Liver (tissue), 9 donors: Measurements from ENCODE around the gene FNTB. TPM values are rescaled to one million over a fixed set of nuclear protein-coding genes. Genes with fewer than 3 reads are reported as not detected.

Source experiments
- DNase-seq: peaks from one replicate; pipeline ENCODE4 v3.0.0-alpha.2; 2017; ENCODE audit warnings: low spot score
- H3K27ac ChIP-seq, 2 donors: one replicate each; pipeline ENCODE4 v1.7.0; 2013; ENCODE audit warnings: inconsistent platforms in 2 of 2, low read length in 2 of 2, control low read depth in 1 of 2, low read depth in 1 of 2, mild to moderate bottlenecking in 1 of 2
- H3K27me3 ChIP-seq, 4 donors: one replicate each; pipeline versions ENCODE4 v1.6.1 to v1.7.0; 2013; ENCODE audit warnings: low read length in 3 of 4, inconsistent platforms in 1 of 4, mild to moderate bottlenecking in 1 of 4, moderate library complexity in 1 of 4; ENCODE audit not compliant: control insufficient read depth in 4 of 4, insufficient read depth in 4 of 4
- H3K36me3 ChIP-seq, 4 donors: one replicate each; pipeline versions ENCODE4 v1.6.1 to v1.7.0; 2013; ENCODE audit warnings: low read length in 3 of 4, mild to moderate bottlenecking in 3 of 4, low read depth in 1 of 4, moderate library complexity in 1 of 4; ENCODE audit not compliant: control insufficient read depth in 4 of 4, insufficient read depth in 3 of 4
- H3K4me1 ChIP-seq, 4 donors: one replicate each; pipeline versions ENCODE4 v1.6.1 to v1.7.0; 2013; ENCODE audit warnings: low read length in 3 of 4, mild to moderate bottlenecking in 3 of 4, moderate library complexity in 1 of 4; ENCODE audit not compliant: control insufficient read depth in 4 of 4, insufficient read depth in 4 of 4
- H3K4me3 ChIP-seq, 3 donors: one replicate each; pipeline versions ENCODE4 v1.6.1 to v1.7.0; 2013; ENCODE audit warnings: low read length in 3 of 3, control low read depth in 1 of 3, low read depth in 1 of 3, mild to moderate bottlenecking in 1 of 3
- H3K9ac ChIP-seq, 2 donors: one replicate each; pipeline ENCODE4 v1.7.0; 2013; ENCODE audit warnings: low read length in 2 of 2, mild to moderate bottlenecking in 2 of 2, moderate library complexity in 2 of 2, control low read depth in 1 of 2, low read depth in 1 of 2
- H3K9me3 ChIP-seq, 4 donors: one replicate each; pipeline versions ENCODE4 v1.6.1 to v1.7.0; 2013; ENCODE audit warnings: low read length in 3 of 4; ENCODE audit not compliant: control insufficient read depth in 4 of 4
- EGR1 ChIP-seq, 2 donors: IDR thresholded peaks; 2 replicates each; pipeline ENCODE4 v1.6.1; 2016 to 2018; ENCODE audit warnings: antibody characterized with exemption in 2 of 2, low read depth in 2 of 2
- FOXA1 ChIP-seq: IDR thresholded peaks from 2 replicates; pipeline ENCODE4 v1.6.1; 2016; ENCODE audit warnings: antibody characterized with exemption
- FOXA2 ChIP-seq: IDR thresholded peaks from 2 replicates; pipeline ENCODE4 v1.6.1; 2016; ENCODE audit warnings: antibody characterized with exemption
- GABPA ChIP-seq, 2 donors: IDR thresholded peaks in 1 of 2; conservative IDR thresholded peaks in 1 of 2; 2 replicates each; pipeline ENCODE4 v1.6.1; 2016; ENCODE audit warnings: antibody characterized with exemption in 2 of 2, mild to moderate bottlenecking in 1 of 2, moderate library complexity in 1 of 2
- HNF4A ChIP-seq, 2 donors: conservative IDR thresholded peaks; 2 replicates each; pipeline ENCODE4 v1.6.1; 2016; ENCODE audit warnings: antibody characterized with exemption in 2 of 2, mild to moderate bottlenecking in 2 of 2
- HNF4G ChIP-seq: IDR thresholded peaks from 2 replicates; pipeline ENCODE4 v1.6.1; 2016; ENCODE audit warnings: antibody characterized with exemption
- JUND ChIP-seq, 2 donors: IDR thresholded peaks; 2 replicates each; pipeline ENCODE4 v1.6.1; 2016; ENCODE audit warnings: antibody characterized with exemption in 2 of 2
- NR2F2 ChIP-seq: IDR thresholded peaks from 2 replicates; pipeline ENCODE4 v1.6.1; 2016; ENCODE audit warnings: antibody characterized with exemption
- RAD21 ChIP-seq, 2 donors: IDR thresholded peaks; 2 replicates each; pipeline ENCODE4 v1.6.1; 2016; ENCODE audit warnings: antibody characterized with exemption in 2 of 2, mild to moderate bottlenecking in 2 of 2
- RXRA ChIP-seq, 2 donors: IDR thresholded peaks; 2 replicates each; pipeline ENCODE4 v1.6.1; 2017 to 2018; ENCODE audit warnings: antibody characterized with exemption in 2 of 2, mild to moderate bottlenecking in 1 of 2
- SP1 ChIP-seq: IDR thresholded peaks from 2 replicates; pipeline ENCODE4 v1.6.1; 2018; ENCODE audit warnings: antibody characterized with exemption, mild to moderate bottlenecking
- TAF1 ChIP-seq: conservative IDR thresholded peaks from 2 replicates; pipeline ENCODE4 v1.6.1; 2016; ENCODE audit warnings: antibody characterized with exemption, mild to moderate bottlenecking
- YY1 ChIP-seq: IDR thresholded peaks from 2 replicates; pipeline ENCODE4 v1.6.1; 2016; ENCODE audit warnings: antibody characterized with exemption, mild to moderate bottlenecking
- WGBS: extraction: QIAGEN DNeasy Blood & Tissue Kit; methylation state at CpG from one replicate; pipeline ENCODE4 v1.1.7; 2013; 5-methylcytosine and 5-hydroxymethylcytosine counted together
- polyA plus RNA-seq, 2 donors: library from polyadenylated mRNA; stranded (reverse) in 1 of 2; unstranded in 1 of 2; fragments of 200-250 nt in 1 of 2; fragments of >200 nt in 1 of 2; fragmentation: Nextera tagmentation in 1 of 2; extraction: Ambion mirVana in 1 of 2; gene quantifications; one replicate each; pipeline versions ENCODE4 v1.2.1 to v1.2.3, GENCODE V29; 2013 to 2015
- total RNA-seq, 2 donors: library from RNA; depleted of rRNA; stranded (reverse); fragments of >200 nt; gene quantifications; one replicate each; pipeline ENCODE4 v1.2.3, GENCODE V29; 2014
- TF ChIP-seq, protein P1 (sequence below): IDR thresholded peaks from 2 replicates; pipeline ENCODE4 v1.6.1; 2016; ENCODE audit warnings: antibody characterized with exemption
- TF ChIP-seq, protein P2 (sequence below): IDR thresholded peaks from 2 replicates; pipeline ENCODE4 v1.6.1; 2016; ENCODE audit warnings: antibody characterized with exemption
- TF ChIP-seq, protein P3 (sequence below): fragments of 150-350 bp; IDR thresholded peaks from 2 replicates; pipeline ENCODE4 v1.5.1; 2017; ENCODE audit warnings: improper control_type of control experiment, low read depth, low read length; ENCODE audit not compliant: missing input control
- TF ChIP-seq, protein P4 (sequence below): IDR thresholded peaks from 2 replicates; pipeline ENCODE4 v1.6.1; 2016; ENCODE audit warnings: antibody characterized with exemption
- TF ChIP-seq, protein P5 (sequence below): IDR thresholded peaks from 2 replicates; pipeline ENCODE4 v1.6.1; 2016; ENCODE audit warnings: antibody characterized with exemption, mild to moderate bottlenecking
- donor health status: healthy.
- donor health status: healthy.
- donor health status: healthy.
- donor health status: healthy.
- donor health status: healthy.

The FNTB gene
- total and polyA plus RNA-seq, 4 donors: 6.3 to 17.2 (median 9.0) TPM

DNA sequence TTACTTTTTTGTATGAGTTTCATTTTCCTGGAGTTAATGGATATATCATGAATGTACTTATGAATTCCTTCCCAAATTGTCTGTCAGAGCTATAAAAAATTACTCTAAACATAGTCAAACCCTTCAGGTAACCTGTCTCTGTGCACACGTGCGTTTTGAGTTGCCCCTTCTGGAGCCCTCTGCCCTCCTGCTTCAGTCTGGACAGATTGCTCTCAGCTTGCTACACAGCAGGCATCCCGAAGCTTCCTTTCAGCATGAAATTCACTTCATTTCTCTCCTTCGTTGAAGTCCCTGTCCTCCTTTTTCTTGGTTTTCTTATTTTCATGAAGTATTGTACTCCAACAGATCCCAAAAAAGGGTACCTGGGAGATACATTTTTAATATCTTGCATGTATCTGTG lies 47.3 kb downstream of the FNTB start (continued):
- TF ChIP-seq, protein P1, sequence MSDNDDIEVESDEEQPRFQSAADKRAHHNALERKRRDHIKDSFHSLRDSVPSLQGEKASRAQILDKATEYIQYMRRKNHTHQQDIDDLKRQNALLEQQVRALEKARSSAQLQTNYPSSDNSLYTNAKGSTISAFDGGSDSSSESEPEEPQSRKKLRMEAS: no peak
- no peak for TF ChIP-seq HNF4G

DNA sequence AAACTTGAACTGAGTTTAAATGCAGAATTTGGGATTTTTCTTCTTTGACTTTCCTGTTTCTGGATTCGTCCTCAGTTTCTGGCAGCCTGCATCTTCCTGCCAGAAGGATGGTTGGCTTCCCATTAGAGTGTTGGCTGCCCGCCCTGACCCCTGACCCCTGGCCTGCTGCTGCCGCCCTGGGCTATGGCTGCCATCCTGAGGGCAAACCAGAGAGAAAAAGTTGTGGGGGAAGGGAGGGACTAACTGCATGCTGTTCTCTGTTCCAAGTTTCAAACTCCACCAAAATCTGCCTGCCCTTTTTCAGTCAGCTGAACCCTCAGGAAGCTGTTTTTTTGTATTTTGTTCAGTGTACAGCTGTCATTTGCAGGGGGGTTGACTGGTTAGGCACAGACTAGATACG lies 48.4 kb downstream of the FNTB start:
- H3K9me3 ChIP-seq: no peaks in the 10 kb centered on the region
- H3K4me3 ChIP-seq: no peak overlapping the region
- no peaks in the 10 kb centered on the region for H3K27me3 ChIP-seq
- DNase-seq: no peak
- TF ChIP-seq YY1 (peak; percentile 97), JUND (IDR thresholded peaks at IDR 0.05) (peak in 1 of 2 donors; percentile 52), HNF4G (peak; percentile 48), FOXA1 (peak; percentile 33), TAF1 (no peak), SP1 (peak; percentile 78), GABPA (IDR thresholded peaks at IDR 0.05 in 1 of 2, conservative IDR thresholded peaks at IDR 0.05 in 1 of 2) (peak in 1 of 2 donors; percentile 39), RXRA (IDR thresholded peaks at IDR 0.05) (peak; percentile 87 to 92), HNF4A (conservative IDR thresholded peaks at IDR 0.05) (peak; percentile 72 to 85), FOXA2 (no peak), NR2F2 (peak; percentile 99), EGR1 (IDR thresholded peaks at IDR 0.05; ENCODE audit: low read depth in 2 of 2) (peak in 1 of 2 donors; percentile 45), RAD21 (IDR thresholded peaks at IDR 0.05) (peak; percentile 62 to 63)
- TF ChIP-seq, protein P2, sequence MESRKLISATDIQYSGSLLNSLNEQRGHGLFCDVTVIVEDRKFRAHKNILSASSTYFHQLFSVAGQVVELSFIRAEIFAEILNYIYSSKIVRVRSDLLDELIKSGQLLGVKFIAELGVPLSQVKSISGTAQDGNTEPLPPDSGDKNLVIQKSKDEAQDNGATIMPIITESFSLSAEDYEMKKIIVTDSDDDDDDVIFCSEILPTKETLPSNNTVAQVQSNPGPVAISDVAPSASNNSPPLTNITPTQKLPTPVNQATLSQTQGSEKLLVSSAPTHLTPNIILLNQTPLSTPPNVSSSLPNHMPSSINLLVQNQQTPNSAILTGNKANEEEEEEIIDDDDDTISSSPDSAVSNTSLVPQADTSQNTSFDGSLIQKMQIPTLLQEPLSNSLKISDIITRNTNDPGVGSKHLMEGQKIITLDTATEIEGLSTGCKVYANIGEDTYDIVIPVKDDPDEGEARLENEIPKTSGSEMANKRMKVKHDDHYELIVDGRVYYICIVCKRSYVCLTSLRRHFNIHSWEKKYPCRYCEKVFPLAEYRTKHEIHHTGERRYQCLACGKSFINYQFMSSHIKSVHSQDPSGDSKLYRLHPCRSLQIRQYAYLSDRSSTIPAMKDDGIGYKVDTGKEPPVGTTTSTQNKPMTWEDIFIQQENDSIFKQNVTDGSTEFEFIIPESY: peak; percentile 63
- TF ChIP-seq, protein P3, sequence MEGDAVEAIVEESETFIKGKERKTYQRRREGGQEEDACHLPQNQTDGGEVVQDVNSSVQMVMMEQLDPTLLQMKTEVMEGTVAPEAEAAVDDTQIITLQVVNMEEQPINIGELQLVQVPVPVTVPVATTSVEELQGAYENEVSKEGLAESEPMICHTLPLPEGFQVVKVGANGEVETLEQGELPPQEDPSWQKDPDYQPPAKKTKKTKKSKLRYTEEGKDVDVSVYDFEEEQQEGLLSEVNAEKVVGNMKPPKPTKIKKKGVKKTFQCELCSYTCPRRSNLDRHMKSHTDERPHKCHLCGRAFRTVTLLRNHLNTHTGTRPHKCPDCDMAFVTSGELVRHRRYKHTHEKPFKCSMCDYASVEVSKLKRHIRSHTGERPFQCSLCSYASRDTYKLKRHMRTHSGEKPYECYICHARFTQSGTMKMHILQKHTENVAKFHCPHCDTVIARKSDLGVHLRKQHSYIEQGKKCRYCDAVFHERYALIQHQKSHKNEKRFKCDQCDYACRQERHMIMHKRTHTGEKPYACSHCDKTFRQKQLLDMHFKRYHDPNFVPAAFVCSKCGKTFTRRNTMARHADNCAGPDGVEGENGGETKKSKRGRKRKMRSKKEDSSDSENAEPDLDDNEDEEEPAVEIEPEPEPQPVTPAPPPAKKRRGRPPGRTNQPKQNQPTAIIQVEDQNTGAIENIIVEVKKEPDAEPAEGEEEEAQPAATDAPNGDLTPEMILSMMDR: no peak
- TF ChIP-seq, protein P4, sequence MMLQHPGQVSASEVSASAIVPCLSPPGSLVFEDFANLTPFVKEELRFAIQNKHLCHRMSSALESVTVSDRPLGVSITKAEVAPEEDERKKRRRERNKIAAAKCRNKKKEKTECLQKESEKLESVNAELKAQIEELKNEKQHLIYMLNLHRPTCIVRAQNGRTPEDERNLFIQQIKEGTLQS: no peak
- TF ChIP-seq, protein P1: peak; percentile 41
- TF ChIP-seq, protein P5, sequence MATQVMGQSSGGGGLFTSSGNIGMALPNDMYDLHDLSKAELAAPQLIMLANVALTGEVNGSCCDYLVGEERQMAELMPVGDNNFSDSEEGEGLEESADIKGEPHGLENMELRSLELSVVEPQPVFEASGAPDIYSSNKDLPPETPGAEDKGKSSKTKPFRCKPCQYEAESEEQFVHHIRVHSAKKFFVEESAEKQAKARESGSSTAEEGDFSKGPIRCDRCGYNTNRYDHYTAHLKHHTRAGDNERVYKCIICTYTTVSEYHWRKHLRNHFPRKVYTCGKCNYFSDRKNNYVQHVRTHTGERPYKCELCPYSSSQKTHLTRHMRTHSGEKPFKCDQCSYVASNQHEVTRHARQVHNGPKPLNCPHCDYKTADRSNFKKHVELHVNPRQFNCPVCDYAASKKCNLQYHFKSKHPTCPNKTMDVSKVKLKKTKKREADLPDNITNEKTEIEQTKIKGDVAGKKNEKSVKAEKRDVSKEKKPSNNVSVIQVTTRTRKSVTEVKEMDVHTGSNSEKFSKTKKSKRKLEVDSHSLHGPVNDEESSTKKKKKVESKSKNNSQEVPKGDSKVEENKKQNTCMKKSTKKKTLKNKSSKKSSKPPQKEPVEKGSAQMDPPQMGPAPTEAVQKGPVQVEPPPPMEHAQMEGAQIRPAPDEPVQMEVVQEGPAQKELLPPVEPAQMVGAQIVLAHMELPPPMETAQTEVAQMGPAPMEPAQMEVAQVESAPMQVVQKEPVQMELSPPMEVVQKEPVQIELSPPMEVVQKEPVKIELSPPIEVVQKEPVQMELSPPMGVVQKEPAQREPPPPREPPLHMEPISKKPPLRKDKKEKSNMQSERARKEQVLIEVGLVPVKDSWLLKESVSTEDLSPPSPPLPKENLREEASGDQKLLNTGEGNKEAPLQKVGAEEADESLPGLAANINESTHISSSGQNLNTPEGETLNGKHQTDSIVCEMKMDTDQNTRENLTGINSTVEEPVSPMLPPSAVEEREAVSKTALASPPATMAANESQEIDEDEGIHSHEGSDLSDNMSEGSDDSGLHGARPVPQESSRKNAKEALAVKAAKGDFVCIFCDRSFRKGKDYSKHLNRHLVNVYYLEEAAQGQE: peak; percentile 45
- peaks cover 12 to 22% (median 13%) of the 10 kb centered on the region in 4 donors for H3K4me1 ChIP-seq
- 22% methylated on average over 4 of the region's 4 CpGs for WGBS
- H3K9ac ChIP-seq: peak overlapping the region in 1 of 2 donors; percentile 20
- H3K27ac ChIP-seq: peak overlapping the region; percentile 42 to 77
- H3K36me3 ChIP-seq: peaks cover 0 to 2% (median 0%) of the 10 kb centered on the region in 4 donors
